HEK293T (cell line): ENCODE data around the gene CHRNA10.

ENCODE experiments used
- ARNT ChIP-seq: fragments of 450-650 bp; IDR thresholded peaks from 2 replicates; pipeline ENCODE4 v1.6.1; 2017; ENCODE audit warnings: mild to moderate bottlenecking
- BHLHE40 ChIP-seq: fragments of 450-650 bp; IDR thresholded peaks from 2 replicates; pipeline ENCODE4 v1.6.1; 2016; ENCODE audit warnings: mild to moderate bottlenecking, moderate library complexity, borderline replicate concordance
- ELF4 ChIP-seq: fragments of 450-650 bp; IDR thresholded peaks from 2 replicates; pipeline ENCODE4 v1.6.1; 2017; ENCODE audit warnings: antibody characterized with exemption
- FOXA1 ChIP-seq: fragments of 450-650 bp; IDR thresholded peaks from 2 replicates; pipeline ENCODE4 v1.6.1; 2016; ENCODE audit warnings: mild to moderate bottlenecking
- FOXK2 ChIP-seq: fragments of 450-650 bp; IDR thresholded peaks from 2 replicates; pipeline ENCODE4 v1.6.1; 2016; ENCODE audit warnings: mild to moderate bottlenecking
- HDGF ChIP-seq: fragments of 450-650 bp; IDR thresholded peaks from 2 replicates; pipeline ENCODE4 v1.6.1; 2017; ENCODE audit warnings: antibody characterized with exemption, borderline replicate concordance
- L3MBTL2 ChIP-seq: fragments of 450-650 bp; conservative IDR thresholded peaks from 2 replicates; pipeline ENCODE4 v1.6.1; 2016; ENCODE audit warnings: mild to moderate bottlenecking
- SP1 ChIP-seq: fragments of 450-650 bp; IDR thresholded peaks from 2 replicates; pipeline ENCODE4 v1.6.1; 2017
- SUZ12 ChIP-seq: fragments of 450-650 bp; IDR thresholded peaks from 2 replicates; pipeline ENCODE4 v1.6.1; 2016; ENCODE audit warnings: mild to moderate bottlenecking
- TARDBP ChIP-seq: fragments of 450-650 bp; IDR thresholded peaks from 2 replicates; pipeline ENCODE4 v1.6.1; 2016
- ZNF384 ChIP-seq: fragments of 450-650 bp; IDR thresholded peaks from 2 replicates; pipeline ENCODE4 v1.6.1; 2016

DNA sequence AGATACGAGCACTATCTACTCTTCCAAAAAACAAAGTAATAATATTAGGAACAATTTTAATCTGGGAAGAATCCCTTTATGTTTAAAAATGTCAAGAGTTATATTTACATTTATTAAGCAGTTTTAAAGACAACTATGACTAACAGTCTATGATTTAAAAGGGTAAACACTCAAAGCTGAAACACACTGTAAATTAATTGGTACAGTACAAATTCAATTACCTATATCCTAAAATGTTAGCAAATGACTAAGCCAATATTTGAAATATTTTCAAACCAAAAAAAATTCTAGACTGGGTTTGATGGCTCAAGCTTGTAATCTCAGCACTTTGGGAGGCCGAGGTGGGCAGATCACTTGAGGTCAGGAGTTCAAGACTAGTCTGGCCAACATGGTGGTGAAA, 36.0 kb upstream of the CHRNA10 start:
- TF ChIP-seq SP1 (no peak), L3MBTL2 (no peak), FOXK2 (no peak), FOXA1 (no peak), SUZ12 (no peak), ZNF384 (no peak), ELF4 (no peak), HDGF (no peak), TARDBP (no peak), ARNT (no peak), BHLHE40 (no peak)
